Sigmoid colon (tissue), 7 donors: ENCODE data around the gene BLOC1S3. TPM values are rescaled to one million over a fixed set of nuclear protein-coding genes. Genes with fewer than 3 reads are reported as not detected.

Experiments
- DNase-seq: peaks from one replicate; pipeline ENCODE4 v3.0.0-alpha.2; 2019
- H3K27ac ChIP-seq, 4 donors: fragments of 200-600 bp; sonication (generic); one replicate each; pipeline ENCODE4 v1.5.1; 2016 to 2019; ENCODE audit warnings: mild to moderate bottlenecking in 1 of 4
- H3K27me3 ChIP-seq, 3 donors: fragments of 200-600 bp; sonication (generic); one replicate each; pipeline ENCODE4 v1.5.1; 2019; ENCODE audit warnings: mild to moderate bottlenecking in 1 of 3
- H3K36me3 ChIP-seq, 4 donors: fragments of 200-600 bp; sonication (generic); one replicate each; pipeline ENCODE4 v1.5.1; 2016 to 2019
- H3K4me1 ChIP-seq, 4 donors: fragments of 200-600 bp; sonication (generic); one replicate each; pipeline ENCODE4 v1.5.1; 2017 to 2019
- H3K4me3 ChIP-seq, 4 donors: fragments of 200-600 bp; sonication (generic); one replicate each; pipeline ENCODE4 v1.5.1; 2017 to 2019; ENCODE audit warnings: mild to moderate bottlenecking in 2 of 4, moderate library complexity in 1 of 4
- H3K9me3 ChIP-seq, 4 donors: fragments of 200-600 bp in 3 of 4; sonication (generic) in 3 of 4; one replicate each; pipeline versions ENCODE4 v1.5.1 to v1.6.1; 2013 to 2019
- CTCF ChIP-seq, 4 experiments: fragments of 450-650 bp in 3 of 4; fragments of 200-600 bp in 1 of 4; IDR thresholded peaks; one replicate each; pipeline ENCODE4 v1.5.1; 2016 to 2019; ENCODE audit warnings: antibody characterized with exemption in 4 of 4, mild to moderate bottlenecking in 3 of 4, moderate library complexity in 2 of 4
- EP300 ChIP-seq, 4 donors: sonication (generic); formaldehyde crosslinking; IDR thresholded peaks; one replicate each; pipeline ENCODE4 v1.6.1; 2017; ENCODE audit warnings: antibody characterized with exemption in 4 of 4
- POLR2A ChIP-seq, 2 donors: fragments of 450-650 bp; IDR thresholded peaks; one replicate each; pipeline ENCODE4 v1.6.1; 2016; ENCODE audit warnings: antibody characterized with exemption in 2 of 2, mild to moderate bottlenecking in 2 of 2, moderate library complexity in 2 of 2
- POLR2AphosphoS5 ChIP-seq, 4 donors: sonication (generic); formaldehyde crosslinking; IDR thresholded peaks; one replicate each; pipeline ENCODE4 v1.6.1; 2017; ENCODE audit warnings: antibody characterized with exemption in 4 of 4
- WGBS, 2 donors: extraction: QIAGEN DNeasy Blood & Tissue Kit; methylation state at CpG; one replicate each; pipeline ENCODE4 v1.1.7; 2013; 5-methylcytosine and 5-hydroxymethylcytosine counted together
- intact Hi-C: fragments of 100-400 bp; cut with DNase I; formaldehyde crosslinking; loops from one replicate; pipeline ENCODE4 v1.15.1; 2023
- polyA plus RNA-seq, 3 donors: library from polyadenylated mRNA; stranded (reverse); fragments of 200-250 nt; gene quantifications; one replicate each; pipeline ENCODE4 v1.2.3, GENCODE V29; 2013
- total RNA-seq, 4 donors: library from RNA; depleted of rRNA; stranded (reverse); fragments of >200 nt; gene quantifications; one replicate each; pipeline ENCODE4 v1.1.0, GENCODE V29; 2016
- donor health status: healthy with polysubstance abuse.
- donor health status: Bipolar disorder and iron deficiency.
- donor health status: healthy.

The BLOC1S3 gene
- total and polyA plus RNA-seq, 7 donors: 2.8 to 10.9 (median 6.8) TPM

GRCh38 chr19:45139286-45140143 lies 39.1 kb upstream of the BLOC1S3 start:
- intact Hi-C loops: no loop called here
- Histone ChIP-seq H3K27me3 (no peaks in the 10 kb centered on the region), H3K4me1 (peaks cover 0 to 22% (median 21%) of the 10 kb centered on the region in 4 donors), H3K36me3 (peaks cover 11 to 39% (median 25%) of the 10 kb centered on the region in 4 donors), H3K27ac (no peak overlapping the region), H3K4me3 (no peak overlapping the region), H3K9me3 (no peaks in the 10 kb centered on the region)
- 96 to 97% methylated on average over 24 of the region's 24 CpGs for WGBS, 2 donors
- DNase-seq: no peak
- TF ChIP-seq CTCF (IDR thresholded peaks at IDR 0.05): no peak
- TF ChIP-seq EP300 (IDR thresholded peaks at IDR 0.05): no peak
- no peak for TF ChIP-seq POLR2AphosphoS5 (IDR thresholded peaks at IDR 0.05)
- TF ChIP-seq POLR2A (IDR thresholded peaks at IDR 0.05): no peak

GRCh38 chr19:45140144-45140503 lies 38.5 kb upstream of the BLOC1S3 start:
- intact Hi-C loops: no loop called here
- Histone ChIP-seq H3K27ac (no peak overlapping the region), H3K27me3 (no peaks in the 10 kb centered on the region), H3K4me3 (no peak overlapping the region), H3K9me3 (no peaks in the 10 kb centered on the region), H3K36me3 (peaks cover 17 to 45% (median 28%) of the 10 kb centered on the region in 4 donors), H3K4me1 (peaks cover 0 to 22% (median 21%) of the 10 kb centered on the region in 4 donors)
- 92 to 95% methylated on average over 8 of the region's 8 CpGs for WGBS, 2 donors
- TF ChIP-seq EP300 (IDR thresholded peaks at IDR 0.05) (no peak), CTCF (IDR thresholded peaks at IDR 0.05) (no peak), POLR2A (IDR thresholded peaks at IDR 0.05) (no peak), POLR2AphosphoS5 (IDR thresholded peaks at IDR 0.05) (no peak)
- DNase-seq: no peak

GRCh38 chr19:45140533-45140932 lies 38.1 kb upstream of the BLOC1S3 start:
- DNase-seq: no peak
- H3K9me3 ChIP-seq: no peaks in the 10 kb centered on the region
- no peak for TF ChIP-seq POLR2AphosphoS5 (IDR thresholded peaks at IDR 0.05)
- no peak for TF ChIP-seq POLR2A (IDR thresholded peaks at IDR 0.05)
- no peak for TF ChIP-seq CTCF (IDR thresholded peaks at IDR 0.05)
- no peak overlapping the region for H3K4me3 ChIP-seq
- WGBS, 2 donors: 91 to 93% methylated on average over 11 of the region's 11 CpGs
- no peaks in the 10 kb centered on the region for H3K27me3 ChIP-seq
- H3K27ac ChIP-seq: no peak overlapping the region
- H3K36me3 ChIP-seq: peaks cover 21 to 49% (median 31%) of the 10 kb centered on the region in 4 donors
- H3K4me1 ChIP-seq: peaks cover 0 to 22% (median 21%) of the 10 kb centered on the region in 4 donors
- intact Hi-C loops: no loop called here

DNA sequence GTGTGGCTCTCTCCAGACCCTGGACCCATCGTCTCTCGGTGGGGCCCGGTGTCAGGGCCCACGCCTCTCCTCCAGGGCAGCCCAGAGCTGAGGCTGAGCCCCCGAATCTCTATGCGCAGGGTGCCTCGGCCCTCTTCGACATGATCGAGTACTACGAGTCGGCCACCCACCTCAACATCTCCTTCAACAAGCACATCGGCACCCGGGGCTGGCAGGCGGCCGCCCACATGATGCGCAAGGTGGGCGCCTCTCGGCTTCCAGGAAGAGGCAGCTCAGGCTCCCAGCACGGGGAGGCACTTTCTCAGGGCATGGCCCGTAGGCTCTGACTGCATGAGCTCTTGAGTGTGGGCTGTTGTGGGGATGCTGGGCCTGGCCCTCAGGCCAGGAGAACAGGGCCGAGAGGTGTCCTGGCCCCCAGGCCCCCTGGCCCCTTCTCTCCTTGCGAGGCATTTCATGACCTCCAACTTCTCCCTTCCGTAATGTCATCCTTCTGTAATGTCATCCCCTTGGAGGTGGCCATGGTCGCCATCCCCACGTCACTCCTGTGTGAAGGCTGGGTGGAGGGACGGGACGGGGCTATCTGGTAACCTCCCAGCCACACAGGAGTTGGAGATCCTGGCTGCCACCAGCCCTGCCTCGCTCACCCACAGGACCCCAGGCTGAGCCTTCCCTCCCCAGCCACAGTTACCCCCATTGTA lies 37.2 kb upstream of the BLOC1S3 start:
- H3K4me1 ChIP-seq: peaks cover 0 to 19% (median 17%) of the 10 kb centered on the region in 4 donors
- no peak overlapping the region for H3K27ac ChIP-seq
- no peak overlapping the region for H3K4me3 ChIP-seq
- WGBS, 2 donors: 94 to 96% methylated on average over 28 of the region's 28 CpGs
- DNase-seq: no peak
- no peaks in the 10 kb centered on the region for H3K9me3 ChIP-seq
- H3K36me3 ChIP-seq: peaks cover 24 to 57% (median 35%) of the 10 kb centered on the region in 4 donors
- no peaks in the 10 kb centered on the region for H3K27me3 ChIP-seq
- TF ChIP-seq POLR2AphosphoS5 (IDR thresholded peaks at IDR 0.05): no peak
- no peak for TF ChIP-seq EP300 (IDR thresholded peaks at IDR 0.05)
- no peak for TF ChIP-seq POLR2A (IDR thresholded peaks at IDR 0.05)
- TF ChIP-seq CTCF (IDR thresholded peaks at IDR 0.05): no peak
- intact Hi-C loops: no loop called here
